22Rv1 (cell line): Measurements from ENCODE around the gene KCNE3.

Source experiments
- CTCF ChIP-seq: fragments of 450-650 bp; IDR thresholded peaks from 2 replicates; pipeline ENCODE4 v1.5.1; 2017; ENCODE audit warnings: mild to moderate bottlenecking
- ZFX ChIP-seq: fragments of 450-650 bp; IDR thresholded peaks from 2 replicates; pipeline ENCODE4 v1.6.1; 2017; ENCODE audit warnings: antibody characterized with exemption, borderline replicate concordance

- no peak for TF ChIP-seq CTCF
- TF ChIP-seq ZFX: no peak
Observed at GRCh38 chr11:74492084-74492483, 24.7 kb upstream of the KCNE3 start.
